SIG-M5 treated with dmso at 0.1 percent for 504 hours (cell line): ENCODE data around the gene INTS1.

Experiments used
- DNase-seq: peaks from one replicate; lab custom pipeline; 2025; ENCODE audit not compliant: unreplicated experiment; lab: John Stamatoyannopoulos, UW

INTS1 gene

DNA sequence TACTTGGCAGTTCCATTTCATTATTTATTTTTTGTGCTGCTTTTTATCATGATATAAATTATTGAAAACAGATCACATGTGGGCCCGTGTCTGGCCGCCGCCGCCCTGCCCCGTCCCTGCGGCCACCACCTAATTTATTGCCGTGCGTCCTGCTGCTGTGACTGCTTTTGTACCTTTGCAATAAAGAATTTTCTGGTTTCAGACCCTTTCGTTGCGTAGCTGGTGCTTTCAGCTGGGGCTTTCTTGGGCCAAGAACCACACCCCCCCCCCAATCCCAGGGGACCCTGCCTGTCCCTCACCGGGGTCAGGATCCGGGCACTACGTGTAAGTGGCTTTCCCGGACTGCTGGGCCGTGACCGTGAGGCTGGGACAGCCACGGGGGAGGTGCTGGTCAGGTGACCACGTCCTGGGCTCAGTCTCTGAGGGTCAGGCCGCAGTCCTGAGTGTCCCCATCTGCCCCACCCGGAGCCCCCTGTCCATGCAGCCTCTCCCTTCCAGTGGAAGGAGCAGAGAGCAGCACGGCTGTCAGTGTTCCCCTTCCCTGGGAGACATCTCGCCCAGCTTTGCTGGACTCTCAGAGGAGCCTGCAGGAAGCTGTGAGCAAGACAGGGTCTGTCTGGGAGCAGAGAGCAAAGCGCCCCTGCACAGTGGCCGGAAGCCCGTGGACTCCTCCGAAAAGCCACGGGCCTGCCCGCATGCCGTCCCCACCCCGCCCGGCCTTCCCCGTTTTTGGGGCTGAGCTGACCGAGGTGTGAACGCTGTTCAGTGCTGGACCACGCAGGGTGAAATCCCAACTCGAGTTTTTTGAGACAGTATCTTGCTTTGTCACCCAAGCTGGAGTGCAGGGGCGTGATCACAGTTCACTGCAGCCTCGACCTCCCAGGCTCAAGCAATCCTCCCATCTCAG is 38.9 kb upstream of the INTS1 start:
- no peak for DNase-seq

DNA sequence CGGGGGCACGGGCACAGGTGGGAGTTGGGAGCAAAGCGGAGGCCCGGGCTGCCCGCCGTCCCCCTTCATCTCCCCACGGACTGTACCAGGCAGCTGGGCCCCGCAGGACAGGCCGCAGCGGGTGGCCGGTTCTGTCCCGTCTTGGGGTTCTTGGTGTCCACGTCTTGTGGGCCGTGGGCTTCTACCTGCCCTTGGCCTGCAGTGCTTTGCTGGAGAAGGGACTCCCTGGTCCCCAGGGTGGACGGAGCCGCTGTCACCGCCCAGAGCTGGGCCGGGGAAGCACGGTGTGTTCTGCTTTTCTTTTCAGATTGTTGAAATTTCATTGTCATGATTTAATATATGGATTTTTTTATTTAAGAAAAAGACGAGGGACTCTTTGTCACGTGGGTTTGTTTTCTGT is 38.1 kb upstream of the INTS1 start:
- no peak for DNase-seq

DNA sequence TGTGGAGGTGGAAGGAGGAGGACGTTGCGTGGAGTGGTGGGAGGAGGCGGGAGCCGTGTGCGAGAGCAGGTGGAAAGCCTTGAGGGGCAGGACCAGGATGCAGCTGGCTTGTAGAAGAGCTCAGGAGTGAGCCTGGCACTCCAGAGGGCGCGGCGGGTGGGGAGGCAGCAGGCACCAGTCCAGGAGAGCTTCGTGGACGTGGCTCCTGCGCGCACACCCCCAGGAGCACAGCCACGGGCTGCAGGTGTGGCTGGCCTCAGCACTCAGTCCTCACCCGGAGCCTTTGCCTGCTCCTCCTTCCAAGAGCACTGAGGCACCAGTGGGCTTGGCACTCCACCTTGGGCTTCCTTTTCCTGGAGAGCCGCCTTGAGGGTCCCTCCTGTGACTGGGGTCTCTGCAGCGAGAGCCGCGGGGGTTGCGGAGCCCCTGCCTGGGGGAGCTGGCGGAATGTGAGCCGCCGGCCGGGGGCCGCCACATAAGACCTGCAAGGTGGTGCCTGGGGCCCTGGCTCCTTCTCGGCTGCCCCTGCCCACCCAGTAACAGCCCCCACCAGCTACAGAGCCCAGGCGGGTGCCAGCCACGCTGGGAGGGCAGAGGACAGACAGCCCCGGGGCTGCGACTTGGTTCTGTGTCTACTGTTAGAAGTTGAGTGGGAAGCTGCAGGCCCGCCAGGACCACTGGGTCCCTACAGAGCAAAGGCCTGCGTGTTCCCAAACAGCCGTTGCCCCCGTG is 37.4 kb upstream of the INTS1 start:
- no peak for DNase-seq

DNA sequence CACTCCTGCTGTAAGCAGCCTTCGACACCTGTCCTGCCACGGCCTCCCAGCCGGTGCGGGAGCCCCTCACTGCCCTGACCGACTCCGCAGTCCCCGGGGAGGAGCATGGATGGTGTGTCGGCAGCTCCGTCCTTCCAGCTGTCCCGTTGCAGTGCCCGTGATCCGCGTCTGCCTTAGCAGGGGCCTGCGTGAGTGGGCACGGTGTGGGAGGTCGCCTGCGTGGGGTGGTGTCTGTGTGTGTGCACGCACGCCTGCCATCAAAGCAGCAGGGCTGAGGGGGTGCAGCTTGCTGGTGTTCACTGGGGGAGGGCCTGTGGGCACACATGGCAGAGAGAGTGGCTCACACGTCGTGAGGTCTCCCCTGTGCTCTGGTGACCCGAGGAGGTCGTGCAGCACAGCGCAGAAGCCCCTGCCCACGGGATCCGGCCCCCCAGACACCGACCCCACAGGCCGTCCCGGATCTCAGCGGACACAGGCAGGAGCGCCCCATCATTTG is 36.6 kb upstream of the INTS1 start:
- no peak for DNase-seq

DNA sequence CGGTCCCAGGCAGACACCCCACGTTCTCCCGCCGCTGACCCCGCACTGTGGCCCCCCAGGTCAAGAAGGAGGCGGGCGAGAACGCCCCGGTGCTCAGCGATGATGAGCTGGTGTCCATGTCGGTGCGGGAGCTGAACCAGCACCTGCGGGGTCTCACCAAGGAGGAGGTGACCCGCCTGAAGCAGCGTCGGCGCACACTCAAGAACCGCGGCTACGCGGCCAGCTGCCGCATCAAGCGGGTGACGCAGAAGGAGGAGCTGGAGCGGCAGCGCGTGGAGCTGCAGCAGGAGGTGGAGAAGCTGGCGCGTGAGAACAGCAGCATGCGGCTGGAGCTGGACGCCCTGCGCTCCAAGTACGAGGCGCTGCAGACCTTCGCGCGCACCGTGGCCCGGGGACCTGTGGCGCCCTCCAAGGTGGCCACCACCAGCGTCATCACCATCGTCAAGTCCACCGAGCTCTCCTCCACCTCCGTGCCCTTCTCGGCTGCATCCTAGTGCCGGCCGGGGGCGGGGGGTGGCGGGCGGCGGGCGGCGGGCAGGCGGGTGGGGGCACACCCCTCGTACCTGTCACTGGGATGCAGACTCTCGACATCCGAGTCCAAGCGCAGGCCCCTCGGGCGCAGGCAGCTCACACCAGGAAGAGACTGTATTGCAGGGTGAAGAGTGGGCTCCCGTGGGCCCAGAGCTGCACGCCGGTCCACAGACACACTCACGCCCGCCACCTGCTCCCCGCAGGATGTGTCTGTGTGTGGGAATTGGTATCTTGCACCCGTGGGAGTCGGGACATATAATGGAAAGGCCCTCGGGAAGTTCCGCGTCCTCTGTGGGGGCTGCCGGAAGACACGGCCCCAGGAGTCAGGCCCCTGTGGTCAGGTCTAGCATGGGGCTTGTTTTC is 35.9 kb upstream of the INTS1 start:
- DNase-seq = no peak

DNA sequence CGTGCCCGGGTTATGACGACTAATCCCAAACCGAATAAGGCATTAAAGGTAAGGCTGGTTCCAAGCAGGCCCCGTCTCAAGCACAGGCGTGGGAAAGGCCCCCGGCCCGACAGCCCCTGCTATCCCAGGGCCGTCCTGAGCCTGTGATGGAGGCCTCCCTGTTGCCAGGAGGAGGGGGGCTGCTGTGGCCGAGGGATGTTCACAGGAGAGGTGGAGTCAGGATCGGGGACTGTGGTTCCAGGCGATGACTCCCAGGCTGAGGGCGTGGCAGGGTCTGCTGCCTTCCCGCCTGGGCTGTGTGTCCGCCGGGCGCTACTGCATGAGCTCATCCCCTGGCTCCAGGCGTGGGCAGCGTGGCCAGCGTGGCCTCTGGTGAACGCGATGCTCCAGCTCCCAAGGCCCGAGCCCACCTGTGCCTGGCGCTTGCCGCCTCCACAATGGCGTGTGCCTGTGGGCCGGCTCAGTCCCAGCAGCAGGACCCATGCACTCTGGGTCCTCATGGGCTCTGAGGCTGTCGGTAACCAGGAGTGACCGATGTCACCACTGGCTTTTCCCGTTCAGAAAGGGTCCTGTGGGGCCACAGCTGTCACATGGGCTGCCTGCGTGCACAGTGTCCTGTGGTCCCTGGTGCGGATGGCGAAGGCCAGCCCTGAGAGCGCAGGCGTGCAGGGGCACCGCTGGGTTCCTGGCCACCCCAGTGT is 35.1 kb upstream of the INTS1 start:
- DNase-seq = no peak

DNA sequence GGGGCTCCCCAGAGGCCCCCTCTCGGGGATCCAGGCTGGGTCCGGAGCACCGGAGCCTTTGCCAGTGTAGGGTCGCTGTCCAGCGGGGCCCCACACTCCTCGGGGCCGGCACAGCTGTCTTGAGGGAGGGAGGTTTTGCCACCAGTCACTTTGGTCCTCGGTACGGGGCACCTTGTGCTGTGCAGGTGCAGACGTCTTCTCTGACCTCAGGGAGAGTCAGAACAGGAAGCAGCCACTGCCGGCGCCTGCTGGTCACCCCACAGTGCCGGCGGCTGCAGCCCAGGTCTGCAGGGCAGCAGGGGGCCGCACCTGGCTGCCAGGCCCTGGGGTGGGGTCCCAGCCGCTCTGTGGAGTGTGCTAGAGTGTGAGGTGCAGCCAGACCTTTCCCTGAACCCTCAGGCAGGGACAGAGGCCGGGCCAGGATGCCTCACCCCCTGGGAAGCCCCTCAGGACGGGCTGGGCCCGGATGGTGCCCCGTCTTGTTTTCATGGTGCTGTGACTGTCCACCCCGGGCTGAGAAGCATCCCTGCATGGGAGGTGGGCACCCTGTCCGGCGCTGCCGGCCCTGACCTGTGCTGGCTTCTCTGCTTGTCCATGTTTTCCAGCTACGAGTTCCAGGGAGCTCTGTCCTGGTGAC is 34.5 kb upstream of the INTS1 start:
- DNase-seq = no peak

DNA sequence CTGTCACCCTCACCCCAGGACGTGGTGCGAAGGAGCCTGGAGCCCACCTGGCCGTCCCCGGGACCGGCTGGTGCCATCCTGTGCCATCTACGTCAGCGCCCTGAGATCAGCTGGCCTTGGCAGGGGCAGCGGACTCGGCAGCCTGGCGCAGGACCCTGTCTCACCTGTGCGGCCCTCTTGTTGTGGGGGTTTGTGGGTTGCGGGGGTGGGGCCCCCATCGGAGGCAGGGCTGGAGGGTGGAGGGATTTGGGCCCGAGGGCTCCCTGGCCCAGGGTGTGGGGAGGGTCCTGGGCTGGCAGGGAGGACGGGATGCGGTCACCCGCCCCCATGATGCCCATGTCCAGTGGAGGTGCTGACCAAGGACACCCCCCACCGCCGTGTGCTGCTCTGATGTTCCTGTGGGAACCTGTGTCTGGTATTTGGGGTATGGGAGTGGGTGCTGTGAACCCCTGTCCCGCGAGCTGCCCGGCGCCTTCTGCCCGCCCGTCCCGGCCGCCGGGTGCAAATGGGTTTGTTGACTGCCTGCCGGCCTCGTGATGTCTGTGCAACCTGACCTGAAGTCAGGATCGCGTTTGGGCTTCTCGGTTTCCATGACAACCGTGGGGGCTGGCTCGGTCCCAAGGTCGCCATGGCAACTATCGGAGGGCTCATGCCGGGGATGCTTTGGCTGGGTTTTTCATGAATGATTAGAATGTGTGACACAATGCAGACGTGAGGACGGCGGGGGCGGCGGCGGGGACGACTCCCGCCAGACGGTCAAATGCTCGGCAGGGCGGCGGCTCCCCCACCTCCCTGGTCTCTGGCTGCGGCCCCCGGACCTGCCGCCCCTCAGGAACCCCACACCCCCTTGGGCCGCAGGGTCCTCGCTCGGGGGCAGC is 33.6 kb upstream of the INTS1 start:
- DNase-seq = no peak

DNA sequence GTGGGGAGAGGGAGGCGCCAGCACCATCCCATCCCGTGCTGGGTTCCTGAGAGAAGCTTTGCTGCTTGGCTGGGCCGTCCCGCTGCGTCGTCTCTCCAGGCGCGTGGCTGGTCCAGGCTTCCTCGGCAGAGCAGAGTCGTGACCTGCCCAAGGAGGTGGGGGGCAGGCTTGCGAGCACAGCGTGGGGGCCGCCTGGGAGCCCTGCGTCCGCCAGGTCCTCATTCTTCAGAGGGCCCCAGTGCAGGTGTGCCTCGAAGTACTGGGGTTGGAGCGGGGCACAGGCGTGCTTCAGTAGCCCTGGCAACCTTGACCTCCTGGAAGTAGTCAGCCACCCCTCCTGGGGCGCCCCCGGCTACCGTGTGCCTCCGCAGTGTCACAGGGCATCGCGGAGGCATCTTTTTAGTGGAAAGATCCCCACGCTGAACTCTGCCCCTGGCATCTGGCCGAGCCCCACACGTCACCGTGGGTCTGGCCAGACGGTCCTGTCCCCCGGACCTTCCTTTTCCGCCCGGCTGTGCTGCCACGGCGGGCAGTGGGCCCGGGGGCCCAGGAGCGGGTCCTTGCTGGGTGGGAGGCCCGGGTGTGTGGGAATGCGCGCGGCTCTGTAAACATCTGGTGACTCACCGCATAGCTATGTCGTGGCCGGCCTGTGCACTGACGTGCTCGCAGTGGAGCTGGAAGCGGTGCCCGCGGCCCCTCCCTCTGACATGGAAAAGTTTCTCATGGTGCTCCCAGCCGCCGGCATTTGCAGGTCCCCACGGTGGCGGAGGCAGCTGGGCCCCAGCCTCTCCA is 32.8 kb upstream of the INTS1 start:
- peak; percentile 69 for DNase-seq

DNA sequence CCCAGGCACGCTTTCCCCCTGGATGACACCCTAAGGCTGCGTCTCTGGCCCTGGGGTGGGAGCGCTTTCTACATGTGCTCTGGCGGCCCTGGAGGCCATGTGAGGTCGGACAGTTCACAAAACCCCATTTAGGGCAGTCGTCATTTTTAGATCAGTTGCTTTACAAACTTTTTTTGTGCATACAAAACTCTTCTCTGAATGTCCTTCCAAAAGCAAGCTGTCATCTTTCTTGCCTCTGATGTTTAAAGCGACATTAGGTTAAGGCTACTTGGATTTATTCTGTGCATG is 32.2 kb upstream of the INTS1 start:
- no peak for DNase-seq

DNA sequence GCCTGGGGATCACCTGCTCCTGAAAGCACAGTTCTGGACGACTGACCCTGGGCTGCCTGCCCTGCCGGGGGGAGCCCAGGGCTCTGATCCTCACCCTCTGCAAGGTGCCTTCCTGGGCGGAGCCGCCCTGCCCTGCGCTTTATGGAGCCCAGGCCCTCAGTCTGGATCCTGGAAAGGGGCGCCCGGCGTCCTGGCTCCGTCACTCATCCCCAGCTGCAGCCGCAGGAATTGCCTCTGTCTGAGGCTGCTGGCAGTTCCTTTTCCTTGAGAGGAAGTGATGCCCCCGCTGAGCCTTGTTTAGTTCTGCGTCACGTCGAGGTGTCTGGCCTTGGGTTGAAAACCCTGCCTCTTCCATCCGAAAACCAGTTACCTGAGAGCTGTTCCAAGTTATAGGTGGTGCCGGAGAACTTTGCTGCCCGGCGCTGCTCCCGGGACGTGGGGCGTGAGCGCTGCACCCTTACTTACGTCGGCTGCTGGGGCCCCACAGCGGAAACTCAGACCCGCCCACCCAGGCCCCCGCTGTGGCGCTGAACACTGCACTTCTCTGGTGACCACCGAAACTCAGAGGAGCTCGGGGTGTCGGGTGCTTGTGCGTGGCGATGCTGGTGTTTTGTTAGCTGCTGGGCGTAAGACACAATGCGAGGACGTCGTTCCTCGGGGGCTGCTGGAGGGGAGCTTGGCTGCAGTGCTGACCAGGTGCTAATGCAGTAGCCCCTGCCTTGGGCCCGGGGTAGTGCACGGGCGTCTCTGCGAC is 31.7 kb upstream of the INTS1 start:
- DNase-seq = no peak

DNA sequence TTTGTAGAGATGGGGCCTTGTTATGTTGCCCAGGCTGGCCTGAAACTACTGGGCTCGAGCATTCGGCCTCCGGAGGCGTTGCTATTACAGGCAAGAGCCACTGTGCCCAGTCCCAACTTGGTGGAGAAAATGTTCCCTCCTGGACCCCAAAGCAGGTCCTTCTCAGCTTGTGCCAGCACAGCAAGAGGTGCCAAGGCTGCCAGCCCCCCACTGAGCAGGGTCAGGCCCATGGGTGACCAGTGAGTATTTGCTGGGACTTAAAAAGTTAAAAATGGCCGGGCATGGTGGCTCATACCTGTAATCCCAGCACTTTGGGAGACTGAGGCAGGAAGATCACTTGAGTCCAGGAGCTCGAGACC is 30.9 kb upstream of the INTS1 start:
- no peak for DNase-seq

DNA sequence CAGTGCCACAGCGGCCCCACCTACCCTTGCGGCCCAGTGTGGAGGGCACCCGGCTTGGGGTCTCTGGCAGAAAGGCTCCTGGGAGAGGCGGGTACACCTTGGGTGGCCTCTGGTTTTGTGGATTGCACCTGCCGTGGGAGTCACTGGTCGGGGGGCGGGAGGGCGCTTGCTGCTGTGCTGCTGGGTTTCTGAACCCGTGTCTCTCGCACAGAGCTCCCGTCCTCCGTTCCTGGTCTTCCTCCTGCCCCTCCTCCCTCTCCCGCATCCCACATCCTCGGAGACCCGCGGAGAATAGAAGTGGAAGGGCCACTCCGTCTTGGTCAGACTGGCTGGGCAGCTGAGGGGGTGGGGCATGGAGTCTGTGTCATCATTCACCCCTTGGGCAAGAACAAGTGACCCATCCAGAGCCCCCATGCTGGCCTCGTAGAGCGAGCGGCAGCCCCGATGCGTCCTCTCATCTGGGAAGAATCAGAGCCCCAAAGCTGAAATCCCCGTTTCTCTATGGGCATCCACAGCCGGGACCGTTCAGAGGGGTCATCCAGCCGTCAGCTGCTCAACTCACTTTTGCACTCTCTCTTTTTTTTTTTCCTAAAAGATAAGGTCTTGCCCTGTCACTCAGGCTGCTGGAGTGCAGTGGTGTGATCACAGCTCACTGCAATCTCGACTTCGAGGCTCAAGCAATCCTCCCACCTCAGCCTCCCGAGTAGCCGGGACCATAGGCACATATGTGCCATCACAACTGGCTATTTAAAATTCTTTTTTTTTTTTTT is 30.3 kb upstream of the INTS1 start:
- no peak for DNase-seq

DNA sequence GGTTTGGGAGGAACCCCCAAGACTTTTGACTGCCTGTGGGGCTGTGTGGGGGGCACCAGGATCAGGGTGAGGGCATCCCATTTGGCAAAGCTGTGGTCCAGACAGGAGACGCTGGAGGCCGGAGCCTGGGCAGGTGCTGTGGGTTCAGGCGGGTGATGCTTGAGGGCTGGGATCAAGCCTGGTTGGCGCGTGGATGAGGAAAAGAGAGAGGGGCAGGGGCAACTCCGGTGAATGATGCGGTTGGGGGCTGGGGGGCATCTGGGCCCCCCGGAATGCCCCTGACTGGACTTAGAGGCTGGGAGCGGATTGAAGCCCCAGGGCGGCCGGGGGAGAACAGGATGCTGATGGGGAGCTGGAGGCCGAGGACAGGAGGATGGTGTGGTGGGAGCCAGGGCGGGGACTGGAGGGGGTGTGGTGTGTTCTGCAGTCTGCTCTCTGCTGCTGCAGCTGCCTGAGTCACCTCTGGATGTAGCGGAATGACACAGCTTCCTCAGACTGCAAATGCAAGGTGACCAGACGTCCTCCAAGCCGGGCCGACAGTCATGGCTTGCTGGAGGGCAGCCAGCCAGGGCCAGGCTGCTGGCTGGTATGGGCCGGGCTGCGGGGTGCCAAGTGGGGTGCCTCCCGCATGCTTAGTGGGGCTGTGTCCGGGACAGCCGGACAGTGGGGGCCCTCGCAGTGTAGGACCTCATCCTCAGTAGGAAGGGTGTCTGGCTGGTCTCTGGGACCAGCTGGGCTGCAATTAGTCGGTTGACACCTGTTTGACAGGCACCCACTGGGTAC is 29.5 kb upstream of the INTS1 start:
- DNase-seq = peak; percentile 14

DNA sequence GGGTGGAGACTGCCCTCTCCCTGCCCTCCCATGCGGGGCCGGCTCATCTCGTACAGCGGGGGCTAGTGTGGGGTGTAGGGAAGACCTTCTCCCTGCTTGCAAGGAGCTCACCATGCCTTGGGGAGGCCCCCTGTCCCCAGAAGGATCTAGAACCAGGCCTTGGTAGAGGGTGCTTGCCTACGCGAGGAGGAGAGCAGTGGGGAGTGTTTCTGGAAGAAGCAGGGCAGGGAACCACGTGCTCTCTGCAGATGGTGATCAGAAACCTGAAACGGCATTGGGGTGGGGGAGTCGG is 29.0 kb upstream of the INTS1 start:
- DNase-seq = no peak

DNA sequence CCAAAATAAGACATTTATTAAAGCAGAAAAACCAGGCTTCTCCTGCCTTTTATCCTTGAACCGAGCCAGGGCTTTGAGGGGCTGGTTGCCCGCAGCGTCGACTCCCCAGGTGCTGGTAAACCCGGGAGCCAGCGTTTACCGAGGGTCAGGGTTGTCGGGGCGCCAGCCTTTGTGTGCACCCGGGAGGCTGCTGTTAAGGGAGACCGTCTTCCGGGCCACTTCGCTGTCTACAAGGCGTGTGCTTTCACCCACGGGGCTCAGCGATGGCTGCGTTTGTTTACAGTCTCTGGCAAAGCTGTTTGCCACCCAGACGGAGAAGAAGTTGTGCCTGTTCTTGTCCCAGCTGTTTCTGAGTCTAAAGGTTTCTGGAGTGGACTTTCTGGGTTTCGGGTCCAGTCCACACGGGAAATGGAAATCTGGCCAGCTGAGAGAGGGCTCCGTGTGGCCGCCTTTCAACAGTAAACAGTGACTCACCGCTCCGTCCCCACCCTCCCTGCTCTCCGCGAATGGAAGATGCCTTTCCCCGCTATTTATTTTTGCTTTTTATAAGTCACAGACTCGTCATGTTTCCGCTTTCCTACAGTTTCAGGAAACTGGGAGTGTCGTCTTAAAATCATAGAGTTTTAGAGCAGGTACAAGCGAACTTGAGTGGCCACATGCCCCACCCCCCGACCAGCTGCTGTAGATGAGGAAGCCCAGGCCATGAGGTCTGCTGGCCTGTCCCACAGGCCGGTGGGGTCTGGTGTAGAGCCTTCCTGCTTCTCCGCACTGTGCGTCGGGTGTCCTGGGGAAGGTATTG is 28.5 kb upstream of the INTS1 start:
- DNase-seq = peak; percentile 92
